ENCODE data around the gene LARP4. TPM values are rescaled to one million over a fixed set of nuclear protein-coding genes. Genes with fewer than 3 reads are reported as not detected.
A peak's percentile ranks its signal among the peaks of the same experiment; 100 is the strongest.

Gene LARP4
- total and polyA plus RNA-seq, 2 of the 4 experiments (the other 2 are of a cell fraction) = 11.3 to 42.5 TPM

DNA sequence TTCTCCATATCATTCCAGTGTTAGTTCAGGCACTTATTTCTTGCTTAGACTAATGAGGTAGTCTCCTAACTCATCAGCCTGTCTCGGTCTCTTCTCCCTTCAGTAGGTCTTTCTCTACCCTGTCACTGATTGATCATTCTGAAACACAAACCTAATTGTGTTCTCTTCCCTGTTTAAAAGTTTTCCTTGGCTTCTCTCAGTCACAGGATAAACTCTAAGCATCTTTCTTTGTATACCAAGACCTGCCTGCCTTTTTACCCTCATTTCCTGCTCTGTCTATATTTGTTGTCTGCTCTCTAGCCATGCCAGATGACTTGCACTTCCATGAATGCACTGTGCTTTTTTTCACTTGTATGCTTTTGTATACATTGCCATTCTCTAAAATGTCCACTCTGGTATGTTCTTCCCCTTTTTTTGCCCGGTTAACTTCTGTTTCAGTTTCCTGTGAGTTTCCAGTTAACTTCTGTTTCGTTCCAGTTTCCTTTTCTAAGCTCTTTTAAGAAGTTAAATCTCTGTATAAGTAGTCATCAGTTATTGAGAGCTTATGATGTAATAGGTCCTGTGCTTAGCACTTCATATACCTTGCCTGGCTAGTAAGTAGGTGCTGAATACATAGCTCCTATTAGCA, 116.8 kb downstream of the LARP4 start:
- TF ChIP-seq MAFK (IDR thresholded peaks at IDR 0.05; ENCODE audit: low read depth, low read length) = peak; percentile 19; the same call in 1 of the 2 replicates
- peak; percentile 70; the same call in 1 of the 2 replicates for TF ChIP-seq NFE2L2 (IDR thresholded peaks at IDR 0.05; ENCODE audit: low read depth, low read length)
- TF ChIP-seq, protein P1, sequence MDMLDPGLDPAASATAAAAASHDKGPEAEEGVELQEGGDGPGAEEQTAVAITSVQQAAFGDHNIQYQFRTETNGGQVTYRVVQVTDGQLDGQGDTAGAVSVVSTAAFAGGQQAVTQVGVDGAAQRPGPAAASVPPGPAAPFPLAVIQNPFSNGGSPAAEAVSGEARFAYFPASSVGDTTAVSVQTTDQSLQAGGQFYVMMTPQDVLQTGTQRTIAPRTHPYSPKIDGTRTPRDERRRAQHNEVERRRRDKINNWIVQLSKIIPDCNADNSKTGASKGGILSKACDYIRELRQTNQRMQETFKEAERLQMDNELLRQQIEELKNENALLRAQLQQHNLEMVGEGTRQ (IDR thresholded peaks at IDR 0.05; ENCODE audit: low read depth, low read length) = no peak
- TF ChIP-seq CEBPB (IDR thresholded peaks at IDR 0.05; ENCODE audit: low read depth, low read length) = peak; percentile 56; the same call in 1 of the 2 replicates
- TF ChIP-seq RAD21 (IDR thresholded peaks at IDR 0.05; ENCODE audit: low read length) = peak; percentile 5; the same call in 1 of the 2 replicates
- Histone ChIP-seq H3K9me1 (ENCODE audit: insufficient read depth, low read length) (peaks cover 6% of the 10 kb centered on the region), H3K4me3 (ENCODE audit: insufficient read depth, low read depth, low read length) (peak overlapping the region; percentile 29; the same call in 1 of the 2 replicates), H2BK20ac (ENCODE audit: low read depth, low read length) (peak overlapping the region; percentile 48; the same call in 1 of the 2 replicates), H4K8ac (ENCODE audit: low read depth in 2 of 2, low read length in 2 of 2) (peak overlapping the region; percentile 20 to 64; a peak in 2 of 4 replicates), H3K27ac (ENCODE audit: insufficient read depth, low read length) (peak overlapping the region; percentile 45; the same call in 1 of the 2 replicates), H2AK9ac (replicated peaks; ENCODE audit: low read depth, low read length, poor library complexity) (no peak overlapping the region), H3K23ac (ENCODE audit: low read depth, low read length) (peak overlapping the region; percentile 50; the same call in 1 of the 2 replicates), H2AFZ (replicated peaks; ENCODE audit: low read length, poor library complexity) (no peak overlapping the region), H2BK120ac (ENCODE audit: low read depth, low read length) (peak overlapping the region; percentile 31), H3K9me3 (ENCODE audit: control insufficient read depth, insufficient read depth, low read length) (no peaks in the 10 kb centered on the region), H4K20me1 (ENCODE audit: insufficient read depth, low read length) (peaks cover 3% of the 10 kb centered on the region; the same call in 1 of the 2 replicates), H3K4me1 (ENCODE audit: control insufficient read depth, insufficient read depth, low read length) (peaks cover 13% of the 10 kb centered on the region), H2BK15ac (ENCODE audit: low read depth, low read length) (peak overlapping the region; percentile 16; the same call in 1 of the 3 replicates), H3K27me3 (ENCODE audit: control insufficient read depth, insufficient read depth, low read length) (no peaks in the 10 kb centered on the region), H3K56ac (ENCODE audit: extremely low read depth, insufficient read depth, low read length) (no peak overlapping the region), H4K5ac (ENCODE audit: low read depth, low read length) (peak overlapping the region; percentile 76), H2AK5ac (ENCODE audit: low read depth, low read length) (peak overlapping the region; percentile 66; the same call in 1 of the 2 replicates), H3K79me1 (ENCODE audit: low read depth in 1 of 2, low read length in 2 of 2) (peaks cover 44 to 79% of the 10 kb centered on the region in 2 experiments), H3K18ac (ENCODE audit: low read depth, low read length) (peak overlapping the region; percentile 91), H3K36me3 (ENCODE audit: control insufficient read depth, insufficient read depth, low read length) (no peaks in the 10 kb centered on the region; the same call in 1 of the 2 replicates), H3K14ac (replicated peaks; ENCODE audit: low read depth, low read length) (peak overlapping the region; percentile 82), H4K91ac (ENCODE audit: insufficient read depth, low read depth, low read length) (peak overlapping the region; percentile 39; the same call in 1 of the 2 replicates), H3K9ac (ENCODE audit: low read depth, low read length) (peak overlapping the region; percentile 63; the same call in 1 of the 2 replicates), H3K4ac (ENCODE audit: low read depth, low read length) (peak overlapping the region; percentile 58), H2BK5ac (ENCODE audit: low read depth, low read length, poor library complexity, severe bottlenecking) (peak overlapping the region; percentile 67), H3K4me2 (ENCODE audit: low read depth, low read length) (peak overlapping the region; percentile 86)
- ChIA-PET POLR2A (ENCODE audit: unreplicated experiment) (no interaction called here), CTCF (interaction anchor here (0.6 kb wide), 1 partner anchor 1404 kb away, joined by 3 read pairs; no protein-coding TSS in a partner anchor)
- ATAC-seq (ENCODE audit: low read depth) (peak; percentile 92), DNase-seq (peak; percentile 84)
- in situ Hi-C loops (cut with MboI; ENCODE audit: low sequenced_read_pairs) (loop anchor here (25.0 kb wide), 1 partner anchor 845 kb away; no protein-coding TSS in a partner anchor), intact Hi-C loops (cut with micrococcal nuclease) (loop anchor here (5.0 kb wide), 1 partner anchor 55 kb away; no protein-coding TSS in a partner anchor), dilution Hi-C loops (cut with HindIII; ENCODE audit: low sequenced_read_pairs, unreplicated experiment) (no loop called here)
- 57% methylated on average over 1 of the region's 3 CpGs; no CpG with 5 or more reads in 1 of the 2 experiments for WGBS, 2 experiments (ENCODE audit: extremely low coverage in 2 of 2, insufficient read length in 1 of 2)
- BruUV-seq (replicated peaks) = no TSS peak

Data from IMR-90 (cell line).